PC-9 (cell line): ENCODE results near the gene RXRA. TPM values are rescaled to one million over a fixed set of nuclear protein-coding genes. Genes with fewer than 3 reads are reported as not detected.
A peak's percentile ranks its signal among the peaks of the same experiment; 100 is the strongest.

Source experiments
- BruUV-seq: library from RNA; stranded (reverse); fragments of 400-500 nt; replicated peaks from 2 replicates; lab custom pipeline; 2021; lab: Mats Ljungman, UMichigan
- CTCF ChIA-PET: fragments of 300-600 bp; sonication (Branson Sonifier 250); formaldehyde crosslinking; loops from one replicate; lab custom pipeline; 2022; ENCODE audit warnings: antibody characterized with exemption; lab: Charles Lee
- POLR2A ChIA-PET: fragments of 300-600 bp; sonication (Branson Sonifier 250); formaldehyde crosslinking; loops from one replicate; lab custom pipeline; 2022; ENCODE audit warnings: antibody characterized with exemption; ENCODE audit not compliant: unreplicated experiment; lab: Charles Lee
- DNase-seq, 2 experiments: peaks; one replicate each; pipeline versions ENCODE4 v3.0.0 to v3.0.0-alpha.2; 2015 to 2022; ENCODE audit warnings: mixed read lengths in 1 of 2
- H2AFZ ChIP-seq: fragments of 200-600 bp; sonication (generic); 2 replicates; pipeline ENCODE4 v1.8.1; 2017; ENCODE audit warnings: antibody characterized with exemption
- H3F3A ChIP-seq: fragments of 200-600 bp; sonication (generic); 2 replicates; pipeline ENCODE4 v1.8.1; 2017; ENCODE audit warnings: antibody characterized with exemption, mild to moderate bottlenecking, low read depth; ENCODE audit not compliant: insufficient read depth
- H3K27ac ChIP-seq: fragments of 200-600 bp; sonication (generic); 2 replicates; pipeline ENCODE4 v1.6.1; 2016; ENCODE audit warnings: mixed run types
- H3K27me3 ChIP-seq: fragments of 200-600 bp; sonication (generic); 2 replicates; pipeline ENCODE4 v1.6.1; 2016; ENCODE audit warnings: low read depth, mixed run types; ENCODE audit not compliant: insufficient read depth
- H3K36me3 ChIP-seq: fragments of 200-600 bp; sonication (generic); 2 replicates; pipeline ENCODE4 v1.6.1; 2016; ENCODE audit warnings: low read depth, mixed run types
- H3K4me1 ChIP-seq: fragments of 200-600 bp; sonication (generic); replicated peaks from 2 replicates; pipeline ENCODE4 v1.6.1; 2016; ENCODE audit warnings: mixed run types; ENCODE audit not compliant: insufficient read depth
- H3K4me2 ChIP-seq: fragments of 200-600 bp; sonication (generic); 2 replicates; pipeline ENCODE4 v1.6.1; 2017; ENCODE audit warnings: mixed run types
- H3K4me3 ChIP-seq: fragments of 200-600 bp; sonication (generic); 2 replicates; pipeline ENCODE4 v1.6.1; 2016; ENCODE audit warnings: mixed run types
- H3K79me2 ChIP-seq: fragments of 200-600 bp; sonication (generic); 2 replicates; pipeline ENCODE4 v1.6.1; 2017; ENCODE audit warnings: low read depth, mixed run types
- H3K9me2 ChIP-seq: fragments of 200-600 bp; sonication (generic); 2 replicates; pipeline ENCODE4 v1.8.1; 2017; ENCODE audit warnings: mild to moderate bottlenecking; ENCODE audit not compliant: insufficient read depth
- H3K9me3 ChIP-seq: fragments of 200-600 bp; sonication (generic); 2 replicates; pipeline ENCODE4 v1.8.1; 2016; ENCODE audit warnings: low read depth; ENCODE audit not compliant: insufficient read depth
- H4K20me1 ChIP-seq: fragments of 200-600 bp; sonication (generic); 2 replicates; pipeline ENCODE4 v1.8.1; 2017; ENCODE audit not compliant: insufficient read depth
- EZH2 ChIP-seq: fragments of 200-600 bp; sonication (generic); IDR thresholded peaks from 2 replicates; pipeline ENCODE4 v1.8.0; 2017; ENCODE audit warnings: antibody characterized with exemption, low read depth
- intact Hi-C: fragments of 100-400 bp; cut with micrococcal nuclease; formaldehyde crosslinking; loops from one replicate; pipeline ENCODE4 v1.10.0; 2022; ENCODE audit not compliant: unreplicated experiment
- total RNA-seq: library from RNA; stranded (reverse); gene quantifications from 2 replicates; pipeline ENCODE4 v1.2.3, GENCODE V29; 2021
- TF ChIP-seq, protein P1 (sequence below): fragments of 200-600 bp; sonication (generic); conservative IDR thresholded peaks from 2 replicates; pipeline ENCODE4 v1.6.1; 2017; ENCODE audit warnings: mixed run types, antibody characterized with exemption, mild to moderate bottlenecking, moderate library complexity

The RXRA gene
- total RNA-seq, 1 experiment from 2014 or later = 146 TPM

DNA sequence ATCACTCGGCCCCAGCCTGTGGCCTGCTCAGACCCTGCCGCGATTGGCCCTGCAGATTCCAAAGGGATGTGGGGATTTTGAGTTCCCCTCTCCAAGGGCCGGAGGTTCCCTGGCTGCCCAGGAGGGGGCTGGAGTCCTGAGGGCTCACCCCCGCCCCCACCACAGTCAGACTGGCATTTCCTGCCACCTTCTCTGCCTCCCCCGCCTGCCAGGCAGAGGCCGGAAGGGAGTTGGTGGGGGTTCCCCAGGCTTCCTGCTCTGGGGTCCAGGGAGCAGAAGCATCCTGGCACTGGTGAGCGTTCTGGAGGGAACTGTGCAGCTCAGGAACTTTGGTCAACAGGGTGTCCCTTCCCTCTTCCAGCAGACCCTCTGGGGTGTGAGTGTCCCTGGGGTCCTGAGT, 70.6 kb downstream of the RXRA start:
- no peak for DNase-seq
- Histone ChIP-seq H3K27me3 (no peaks in the 10 kb centered on the region), H3K9me3 (peaks cover 5% of the 10 kb centered on the region; the same call in 1 of the 2 replicates), H3K4me3 (no peak overlapping the region), H3K9me2 (no peaks in the 10 kb centered on the region), H4K20me1 (peaks cover 10% of the 10 kb centered on the region), H3K4me2 (no peak overlapping the region), H2AFZ (no peak overlapping the region), H3K36me3 (no peaks in the 10 kb centered on the region), H3F3A (no peaks in the 10 kb centered on the region; the same call in 1 of the 2 replicates), H3K4me1 (no peaks in the 10 kb centered on the region), H3K79me2 (peaks cover 67% of the 10 kb centered on the region), H3K27ac (no peak overlapping the region)
- TF ChIP-seq EZH2 = no peak
- TF ChIP-seq, protein P1, sequence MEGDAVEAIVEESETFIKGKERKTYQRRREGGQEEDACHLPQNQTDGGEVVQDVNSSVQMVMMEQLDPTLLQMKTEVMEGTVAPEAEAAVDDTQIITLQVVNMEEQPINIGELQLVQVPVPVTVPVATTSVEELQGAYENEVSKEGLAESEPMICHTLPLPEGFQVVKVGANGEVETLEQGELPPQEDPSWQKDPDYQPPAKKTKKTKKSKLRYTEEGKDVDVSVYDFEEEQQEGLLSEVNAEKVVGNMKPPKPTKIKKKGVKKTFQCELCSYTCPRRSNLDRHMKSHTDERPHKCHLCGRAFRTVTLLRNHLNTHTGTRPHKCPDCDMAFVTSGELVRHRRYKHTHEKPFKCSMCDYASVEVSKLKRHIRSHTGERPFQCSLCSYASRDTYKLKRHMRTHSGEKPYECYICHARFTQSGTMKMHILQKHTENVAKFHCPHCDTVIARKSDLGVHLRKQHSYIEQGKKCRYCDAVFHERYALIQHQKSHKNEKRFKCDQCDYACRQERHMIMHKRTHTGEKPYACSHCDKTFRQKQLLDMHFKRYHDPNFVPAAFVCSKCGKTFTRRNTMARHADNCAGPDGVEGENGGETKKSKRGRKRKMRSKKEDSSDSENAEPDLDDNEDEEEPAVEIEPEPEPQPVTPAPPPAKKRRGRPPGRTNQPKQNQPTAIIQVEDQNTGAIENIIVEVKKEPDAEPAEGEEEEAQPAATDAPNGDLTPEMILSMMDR = no peak
- POLR2A ChIA-PET = no interaction called here
- CTCF ChIA-PET = no interaction called here
- BruUV-seq = no TSS peak
- intact Hi-C loops = no loop called here

DNA sequence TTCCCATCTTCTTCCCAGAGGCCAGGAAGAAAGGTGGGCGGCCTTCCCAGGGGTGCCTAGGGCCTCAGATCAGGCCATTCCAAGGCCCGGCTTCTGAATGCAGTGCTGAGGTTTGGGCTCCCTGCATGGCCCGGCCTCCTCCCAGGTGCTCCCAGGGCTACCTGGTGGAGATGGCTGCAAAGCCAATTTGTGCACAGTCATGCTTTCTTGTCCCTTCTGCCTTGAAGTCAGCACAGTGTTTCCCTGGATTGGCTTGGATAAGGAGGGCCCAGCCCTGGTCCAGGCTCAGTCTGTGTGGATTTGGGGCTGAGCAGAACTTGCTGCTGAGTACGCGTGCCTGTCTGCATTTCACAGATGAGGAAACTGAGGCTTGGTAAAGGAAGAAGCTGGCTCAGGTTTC, 72.5 kb downstream of the RXRA start:
- Histone ChIP-seq H3K4me2 (no peak overlapping the region), H3K27ac (no peak overlapping the region), H3F3A (no peaks in the 10 kb centered on the region; the same call in 1 of the 2 replicates), H2AFZ (no peak overlapping the region), H3K36me3 (no peaks in the 10 kb centered on the region), H3K4me1 (no peaks in the 10 kb centered on the region), H3K9me2 (no peaks in the 10 kb centered on the region), H4K20me1 (peaks cover 7% of the 10 kb centered on the region), H3K79me2 (peaks cover 55% of the 10 kb centered on the region), H3K9me3 (peaks cover 5% of the 10 kb centered on the region; the same call in 1 of the 2 replicates), H3K27me3 (no peaks in the 10 kb centered on the region), H3K4me3 (no peak overlapping the region)
- intact Hi-C loops = no loop called here
- ChIA-PET CTCF (no interaction called here), POLR2A (no interaction called here)
- DNase-seq = no peak
- TF ChIP-seq, protein P1 = no peak
- TF ChIP-seq EZH2 = no peak
- BruUV-seq = no TSS peak

DNA sequence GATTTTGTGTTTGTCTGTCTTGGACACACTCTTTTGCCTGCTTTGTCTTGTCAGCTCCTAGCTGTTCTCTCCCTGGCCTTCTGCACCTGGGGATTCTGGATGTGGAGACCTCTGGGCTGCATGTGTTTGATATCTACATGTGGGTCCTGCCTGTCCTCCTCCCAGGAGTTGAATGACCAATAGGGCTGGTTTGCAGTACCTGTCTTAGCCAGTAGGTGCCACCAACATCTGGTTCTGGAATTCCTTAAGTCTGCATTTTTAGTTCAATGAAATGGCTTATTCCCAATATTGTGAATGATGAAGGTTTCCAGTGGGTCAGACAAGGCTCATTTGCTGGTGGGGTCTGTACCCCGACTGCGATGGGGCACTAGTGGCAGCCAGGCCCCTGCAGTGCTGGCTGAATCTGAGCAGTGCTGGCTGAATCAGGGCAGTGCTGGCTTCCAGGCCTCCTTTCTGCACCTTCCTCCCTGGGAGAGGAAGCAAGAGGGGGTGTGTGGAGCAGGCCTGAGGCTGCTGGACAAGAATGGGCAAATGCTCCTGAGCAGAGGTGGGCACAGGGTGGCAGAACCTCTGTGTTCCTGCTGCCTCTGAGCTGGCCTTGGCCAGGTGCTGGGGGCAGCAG, 73.3 kb downstream of the RXRA start:
- H3K36me3 ChIP-seq = no peaks in the 10 kb centered on the region
- H2AFZ ChIP-seq = no peak overlapping the region
- H3K4me2 ChIP-seq = no peak overlapping the region
- peaks cover 47% of the 10 kb centered on the region for H3K79me2 ChIP-seq
- H4K20me1 ChIP-seq = peaks cover 7% of the 10 kb centered on the region
- no peak overlapping the region for H3K27ac ChIP-seq
- peaks cover 5% of the 10 kb centered on the region; the same call in 1 of the 2 replicates for H3K9me3 ChIP-seq
- TF ChIP-seq, protein P1 = peak; percentile 81
- TF ChIP-seq EZH2 = no peak
- no peaks in the 10 kb centered on the region; the same call in 1 of the 2 replicates for H3F3A ChIP-seq
- CTCF ChIA-PET = no interaction called here
- no peak for DNase-seq
- H3K9me2 ChIP-seq = no peaks in the 10 kb centered on the region
- H3K4me1 ChIP-seq = peaks cover 4% of the 10 kb centered on the region; the same call in 1 of the 2 replicates
- no TSS peak for BruUV-seq
- no peaks in the 10 kb centered on the region for H3K27me3 ChIP-seq
- H3K4me3 ChIP-seq = no peak overlapping the region
- POLR2A ChIA-PET = no interaction called here
- intact Hi-C loops = no loop called here
